DMS 273 (cell line): ENCODE data around the gene VPREB3.
"Not testable (repeated sequence)": the region's sequence is repeated elsewhere in the genome, so short reads cannot be mapped to it uniquely, and the experiment has no call there.

ENCODE experiments used
- DNase-seq: peaks from one replicate; lab custom pipeline; 2025; ENCODE audit not compliant: unreplicated experiment; lab: John Stamatoyannopoulos, UW

VPREB3 gene

DNA sequence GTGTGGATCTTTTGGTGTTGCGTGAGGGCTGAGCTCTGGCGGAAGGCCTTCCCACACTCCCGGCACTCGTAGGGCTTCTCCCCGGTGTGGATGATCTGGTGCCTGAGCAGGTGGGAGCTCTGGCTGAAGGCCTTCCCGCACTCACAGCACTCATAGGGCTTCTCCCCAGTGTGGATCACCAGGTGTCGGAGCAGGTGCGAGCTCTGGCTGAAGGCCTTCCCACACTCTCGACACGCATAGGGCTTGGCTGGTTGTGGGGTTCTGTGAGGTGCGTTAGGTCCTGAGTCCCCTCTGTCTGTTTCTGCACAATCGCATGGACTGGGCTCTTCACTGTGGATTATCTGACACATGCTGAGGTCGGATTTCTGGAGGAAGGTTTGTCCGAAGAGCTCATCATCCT is 9.7 kb downstream of the VPREB3 start:
- DNase-seq: no peak

- DNase-seq: no peak
Measured at GRCh38 chr22:23744001-23744400, 10.2 kb downstream of the VPREB3 start.

- DNase-seq: peak; percentile 78
Measured at GRCh38 chr22:23743303-23743705, 10.9 kb downstream of the VPREB3 start.

GRCh38 chr22:23742505-23743264 is 11.5 kb downstream of the VPREB3 start:
- no peak for DNase-seq

DNA sequence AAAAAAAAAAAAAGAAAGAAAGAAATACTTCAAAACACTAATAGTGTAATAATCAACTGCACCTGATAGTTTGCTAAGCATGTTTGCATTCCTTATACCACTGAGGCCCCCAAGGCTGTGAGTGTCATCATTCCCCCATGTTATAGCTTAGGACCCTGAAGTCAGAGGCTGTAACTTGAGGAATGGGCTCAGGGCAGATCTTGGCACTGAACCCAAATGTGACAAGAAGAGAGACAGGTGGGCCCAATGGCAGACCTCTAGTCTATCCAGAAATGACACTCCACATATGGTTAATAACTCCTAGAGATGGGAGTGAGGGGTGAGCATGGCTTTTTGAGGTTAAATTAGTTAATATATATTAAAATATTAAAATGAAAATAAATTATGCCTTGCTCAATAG is 16.5 kb downstream of the VPREB3 start:
- DNase-seq: no peak

DNA sequence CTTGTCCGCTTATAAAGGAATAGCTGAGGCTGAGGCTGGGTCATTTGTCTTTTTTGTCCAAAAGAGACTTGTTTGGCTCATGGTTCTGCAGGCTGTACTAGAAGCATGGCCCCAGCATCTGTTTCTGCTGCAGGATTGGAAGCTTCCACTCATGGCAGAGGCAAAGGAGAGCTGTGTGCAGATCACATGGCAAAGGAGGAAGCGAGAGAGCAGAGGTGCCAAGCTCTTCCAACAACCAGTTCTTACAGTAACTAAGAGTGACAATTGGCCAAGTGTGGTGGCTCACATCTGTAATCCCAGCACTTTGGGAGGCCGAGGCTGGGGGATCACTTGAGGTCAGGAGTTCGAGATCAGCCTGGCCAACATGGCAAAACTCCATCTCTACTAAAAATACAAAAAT is 26.1 kb downstream of the VPREB3 start:
- DNase-seq: not testable (repeated sequence)

DNA sequence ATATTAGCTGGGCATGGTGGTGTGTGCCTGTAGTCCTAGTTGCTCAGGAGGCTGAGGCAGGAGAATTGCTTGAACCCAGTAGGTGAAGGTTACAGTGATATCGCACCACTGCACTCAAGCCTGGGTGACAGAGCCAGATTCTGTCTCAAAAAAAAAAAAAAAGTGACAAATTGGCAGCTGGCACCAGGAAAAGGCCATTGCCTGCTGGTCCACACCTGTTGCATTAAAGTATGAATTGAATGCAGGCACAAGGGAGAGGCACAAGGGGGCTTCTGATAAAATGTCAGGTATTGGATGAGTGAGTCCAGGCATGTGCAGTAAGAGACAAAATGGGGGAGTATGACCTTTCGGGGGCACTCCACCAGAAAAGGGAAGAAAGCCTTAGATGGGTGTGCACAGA is 31.5 kb downstream of the VPREB3 start:
- DNase-seq: no peak

DNA sequence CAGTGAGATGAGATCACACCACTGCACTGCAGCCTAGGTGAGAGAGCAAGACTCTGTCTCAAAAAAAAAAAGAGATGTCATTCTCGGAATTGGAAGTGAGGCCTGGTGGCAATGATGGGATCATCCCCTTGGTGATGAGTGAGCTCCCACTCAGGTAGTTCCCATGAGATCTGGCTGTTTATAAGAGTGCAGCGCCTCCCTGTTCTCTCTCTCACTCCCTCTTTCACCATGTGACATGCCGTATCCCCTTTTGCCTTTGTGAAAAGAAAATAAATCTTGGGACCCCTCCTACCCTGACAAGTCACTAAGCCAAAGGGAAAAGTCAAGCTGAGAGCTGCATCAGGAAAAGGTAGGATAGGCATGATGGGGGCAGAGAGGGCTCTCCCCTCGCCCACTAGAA is 32.1 kb downstream of the VPREB3 start:
- DNase-seq: no peak

DNA sequence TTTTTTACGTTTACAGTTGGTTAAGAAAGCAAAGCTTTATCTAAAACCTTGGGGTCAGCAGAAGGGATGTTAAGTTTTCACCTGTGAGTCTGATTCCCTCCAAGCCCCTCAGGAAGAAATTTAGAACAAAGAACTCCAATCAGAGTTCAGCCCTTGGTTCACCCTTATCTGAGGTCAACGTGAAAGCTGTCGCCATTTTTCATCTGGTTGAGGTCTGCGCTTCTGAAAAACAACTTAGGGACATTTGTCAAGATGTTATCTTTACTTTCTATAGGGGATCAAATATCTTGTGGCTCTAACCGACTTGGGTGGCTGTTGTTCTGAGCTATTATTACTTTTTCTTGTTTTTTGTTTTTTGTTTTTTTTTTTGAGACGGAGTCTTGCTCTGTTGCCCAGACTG is 33.4 kb downstream of the VPREB3 start:
- no peak for DNase-seq

DNA sequence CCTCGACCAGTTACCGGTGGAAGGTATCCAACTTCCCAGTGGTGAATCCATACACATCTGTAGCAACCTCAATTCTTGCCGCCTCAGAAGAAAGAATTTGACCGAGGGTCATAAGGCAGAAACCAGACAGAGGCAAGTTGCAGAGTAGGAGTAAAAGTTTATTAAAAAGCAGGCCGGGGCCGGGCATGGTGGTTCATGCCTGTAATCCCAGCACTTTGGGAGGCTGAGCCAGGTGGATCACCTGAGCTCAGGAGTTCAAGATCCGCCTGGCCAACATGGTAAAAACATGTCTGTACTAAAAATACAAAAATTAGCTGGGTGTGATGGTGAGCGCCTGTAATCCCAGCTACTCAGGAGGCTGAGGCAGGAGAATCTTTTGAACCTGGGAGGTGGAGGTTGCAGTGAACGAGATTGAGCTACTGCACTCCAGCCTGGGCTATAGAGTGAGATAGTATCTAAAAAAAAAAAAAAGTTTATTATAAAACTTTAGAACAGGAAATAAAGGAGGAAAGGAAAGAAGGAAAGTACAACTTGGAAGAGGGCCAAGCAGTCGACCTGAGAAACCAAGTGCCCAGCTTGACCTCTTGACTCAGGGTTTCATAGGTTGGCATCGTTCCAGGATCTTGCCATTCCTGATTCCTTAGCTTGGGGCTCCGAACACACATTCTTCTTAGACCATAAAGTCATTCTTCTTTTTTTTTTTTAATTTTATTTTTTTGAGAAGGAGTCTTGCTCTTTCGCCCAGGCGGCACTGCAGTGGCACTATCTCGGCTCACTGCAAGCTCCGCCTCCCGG is 35.7 kb downstream of the VPREB3 start:
- DNase-seq: peak; percentile 8

GRCh38 chr22:23716811-23717801 is 37.1 kb downstream of the VPREB3 start:
- DNase-seq: peak; percentile 92

GRCh38 chr22:23715806-23716375 is 38.3 kb downstream of the VPREB3 start:
- no peak for DNase-seq

DNA sequence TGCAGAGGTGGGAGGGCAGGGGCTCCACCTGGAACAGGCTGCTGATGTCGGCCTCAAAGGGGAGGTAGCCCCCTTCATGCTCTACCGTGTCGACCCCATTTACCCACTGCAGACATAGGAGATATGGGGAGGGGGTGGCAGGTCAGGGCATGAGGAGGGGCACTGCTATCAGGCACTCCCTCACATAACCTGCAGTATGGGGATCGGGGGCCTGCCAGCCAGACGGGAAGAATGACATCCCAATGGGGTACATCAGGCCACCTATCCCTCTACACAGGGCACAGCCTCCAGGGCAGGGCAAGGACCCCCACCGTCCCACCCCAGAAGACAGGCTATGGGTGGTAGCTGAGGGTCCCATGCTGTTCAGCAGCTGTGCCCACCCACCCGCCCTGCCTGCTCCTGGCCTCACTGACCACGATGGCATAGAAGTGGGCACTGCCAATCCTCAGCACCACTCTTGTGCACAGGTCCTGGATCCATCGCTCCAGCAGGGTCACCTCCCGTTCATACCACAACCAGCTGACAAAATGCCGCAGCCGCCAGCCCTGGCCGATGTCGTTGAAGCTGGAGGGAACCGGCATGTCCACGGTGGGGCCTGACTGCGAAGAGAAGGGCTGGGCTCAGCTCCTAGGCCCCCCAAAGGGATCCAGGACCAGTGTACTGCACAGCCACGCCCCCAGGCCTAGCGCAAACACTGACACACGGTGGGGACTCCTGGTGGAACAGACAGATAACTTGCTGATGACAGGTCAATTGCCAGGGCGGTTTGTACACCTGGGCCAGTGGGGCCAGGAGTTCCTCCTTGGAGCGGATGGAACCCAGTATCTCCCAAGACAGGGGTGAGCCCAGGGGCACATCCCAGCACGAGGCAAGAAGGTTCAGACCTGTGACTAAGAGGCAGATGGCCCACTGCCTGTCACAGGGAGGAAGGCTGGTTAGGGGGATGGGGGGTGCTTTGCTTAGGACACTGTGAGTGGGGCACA is 39.3 kb downstream of the VPREB3 start:
- peak; percentile 26 for DNase-seq

- DNase-seq: no peak
Measured at GRCh38 chr22:23713696-23714595, 40.3 kb downstream of the VPREB3 start.

- no peak for DNase-seq
Measured at GRCh38 chr22:23712256-23712655, 42.0 kb downstream of the VPREB3 start.

GRCh38 chr22:23709107-23709506 is 45.1 kb downstream of the VPREB3 start:
- no peak for DNase-seq

GRCh38 chr22:23708270-23708669 is 46.0 kb downstream of the VPREB3 start:
- no peak for DNase-seq

DNA sequence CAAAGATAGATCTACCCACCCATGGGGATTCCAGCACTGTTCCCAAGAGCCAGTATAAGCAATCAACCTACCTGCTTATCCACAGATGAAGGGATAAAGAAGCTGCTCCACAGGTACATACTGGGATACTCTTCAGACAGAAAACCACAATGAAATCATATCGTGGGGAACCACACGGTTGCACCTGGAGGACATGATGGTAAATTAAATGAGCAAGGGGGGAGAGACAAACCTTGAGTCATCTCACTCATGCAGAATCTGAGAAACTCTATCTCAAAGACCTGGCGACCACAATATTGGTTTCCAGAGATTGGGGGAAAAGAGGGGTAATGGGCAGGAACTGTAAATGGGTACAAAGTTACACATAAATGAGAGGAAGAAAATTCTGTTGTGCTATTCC is 48.9 kb downstream of the VPREB3 start:
- DNase-seq: no peak

DNA sequence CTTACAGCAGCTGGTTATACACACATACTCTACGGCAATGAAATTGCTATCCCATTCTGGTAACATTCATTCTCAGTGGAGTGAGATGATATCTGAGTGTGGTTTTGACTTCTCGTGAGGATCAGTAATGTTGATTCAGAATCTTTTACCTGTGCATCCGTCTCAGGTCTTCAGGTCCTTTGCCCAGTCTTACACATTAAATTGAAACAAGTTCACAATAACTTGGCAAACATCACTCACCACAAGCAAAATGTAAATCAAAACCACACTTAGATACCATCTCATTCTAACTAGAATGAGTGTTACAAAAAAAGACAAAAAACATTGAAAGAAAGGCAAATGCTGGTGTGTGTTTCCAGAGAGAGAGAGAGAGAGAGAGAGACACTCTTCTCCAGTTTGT is 49.4 kb downstream of the VPREB3 start:
- DNase-seq: no peak
